Body of pancreas (tissue), 4 donors: Measurements from ENCODE around the gene FBXO11.

Source experiments
- POLR2A ChIP-seq, 3 donors: fragments of 450-650 bp; IDR thresholded peaks; one replicate each; pipeline ENCODE4 v1.6.1; 2016; ENCODE audit warnings: antibody characterized with exemption in 3 of 3, mild to moderate bottlenecking in 2 of 3
- TF ChIP-seq, protein P1 (sequence below), 7 experiments: fragments of 450-650 bp in 4 of 7; fragments of 200-600 bp in 3 of 7; sonication (generic) in 3 of 7; IDR thresholded peaks; one replicate each; pipeline ENCODE4 v1.5.1; 2016 to 2019; ENCODE audit warnings: antibody characterized with exemption in 7 of 7

DNA sequence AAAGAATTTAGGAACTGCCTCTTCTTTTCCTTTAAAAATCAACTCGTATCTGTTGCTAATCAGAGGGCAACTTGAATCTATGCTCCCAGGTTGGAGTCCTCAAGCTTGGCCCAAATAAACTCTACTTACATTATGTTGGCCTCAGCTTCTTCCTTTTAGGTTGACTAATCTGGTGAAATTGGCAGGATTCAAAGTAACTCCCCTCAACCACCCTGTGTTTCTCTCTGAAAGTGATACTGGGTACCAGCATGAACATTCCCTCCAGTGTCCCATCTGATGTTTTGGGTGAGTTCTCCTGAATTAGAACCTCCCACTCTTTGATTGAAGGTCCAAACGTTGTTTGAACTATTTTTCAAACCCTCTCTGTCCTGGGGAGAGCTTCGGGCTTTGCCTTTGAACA lies 164.7 kb downstream of the FBXO11 start:
- TF ChIP-seq POLR2A (IDR thresholded peaks at IDR 0.05): no peak
- TF ChIP-seq, protein P1, sequence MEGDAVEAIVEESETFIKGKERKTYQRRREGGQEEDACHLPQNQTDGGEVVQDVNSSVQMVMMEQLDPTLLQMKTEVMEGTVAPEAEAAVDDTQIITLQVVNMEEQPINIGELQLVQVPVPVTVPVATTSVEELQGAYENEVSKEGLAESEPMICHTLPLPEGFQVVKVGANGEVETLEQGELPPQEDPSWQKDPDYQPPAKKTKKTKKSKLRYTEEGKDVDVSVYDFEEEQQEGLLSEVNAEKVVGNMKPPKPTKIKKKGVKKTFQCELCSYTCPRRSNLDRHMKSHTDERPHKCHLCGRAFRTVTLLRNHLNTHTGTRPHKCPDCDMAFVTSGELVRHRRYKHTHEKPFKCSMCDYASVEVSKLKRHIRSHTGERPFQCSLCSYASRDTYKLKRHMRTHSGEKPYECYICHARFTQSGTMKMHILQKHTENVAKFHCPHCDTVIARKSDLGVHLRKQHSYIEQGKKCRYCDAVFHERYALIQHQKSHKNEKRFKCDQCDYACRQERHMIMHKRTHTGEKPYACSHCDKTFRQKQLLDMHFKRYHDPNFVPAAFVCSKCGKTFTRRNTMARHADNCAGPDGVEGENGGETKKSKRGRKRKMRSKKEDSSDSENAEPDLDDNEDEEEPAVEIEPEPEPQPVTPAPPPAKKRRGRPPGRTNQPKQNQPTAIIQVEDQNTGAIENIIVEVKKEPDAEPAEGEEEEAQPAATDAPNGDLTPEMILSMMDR (IDR thresholded peaks at IDR 0.05): no peak
